WI38 (cell line): ENCODE measurements around the gene BBS9.

Source experiments
- H3K4me3 ChIP-seq: 2 replicates; pipeline ENCODE4 v1.5.1; 2011; ENCODE audit warnings: low read depth, mild to moderate bottlenecking, control low read depth, low read length
- TF ChIP-seq, protein P1 (sequence below): IDR thresholded peaks from 2 replicates; pipeline ENCODE4 v1.5.1; 2012; ENCODE audit warnings: low read depth, mild to moderate bottlenecking, control low read depth, low read length

Gene BBS9

DNA sequence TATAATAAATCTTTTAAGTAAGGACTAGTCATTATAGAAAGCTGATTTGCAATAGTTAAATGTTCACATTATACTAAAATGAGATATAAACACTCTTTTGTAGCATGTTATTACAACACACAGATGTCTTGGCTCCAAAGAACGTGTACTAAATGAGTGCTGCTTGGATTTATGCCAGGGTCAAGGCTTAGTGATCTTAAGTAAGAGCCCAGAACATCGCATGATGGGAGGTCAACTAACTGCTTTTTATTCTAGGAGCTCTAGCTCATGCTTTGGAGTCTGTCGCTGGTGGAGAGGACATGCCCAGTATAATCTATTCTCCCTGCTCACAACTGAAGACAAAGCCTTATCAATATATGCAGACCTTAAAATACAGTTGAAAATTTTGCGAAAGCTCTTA is 315.1 kb downstream of the BBS9 start:
- no peak overlapping the region for H3K4me3 ChIP-seq
- TF ChIP-seq, protein P1, sequence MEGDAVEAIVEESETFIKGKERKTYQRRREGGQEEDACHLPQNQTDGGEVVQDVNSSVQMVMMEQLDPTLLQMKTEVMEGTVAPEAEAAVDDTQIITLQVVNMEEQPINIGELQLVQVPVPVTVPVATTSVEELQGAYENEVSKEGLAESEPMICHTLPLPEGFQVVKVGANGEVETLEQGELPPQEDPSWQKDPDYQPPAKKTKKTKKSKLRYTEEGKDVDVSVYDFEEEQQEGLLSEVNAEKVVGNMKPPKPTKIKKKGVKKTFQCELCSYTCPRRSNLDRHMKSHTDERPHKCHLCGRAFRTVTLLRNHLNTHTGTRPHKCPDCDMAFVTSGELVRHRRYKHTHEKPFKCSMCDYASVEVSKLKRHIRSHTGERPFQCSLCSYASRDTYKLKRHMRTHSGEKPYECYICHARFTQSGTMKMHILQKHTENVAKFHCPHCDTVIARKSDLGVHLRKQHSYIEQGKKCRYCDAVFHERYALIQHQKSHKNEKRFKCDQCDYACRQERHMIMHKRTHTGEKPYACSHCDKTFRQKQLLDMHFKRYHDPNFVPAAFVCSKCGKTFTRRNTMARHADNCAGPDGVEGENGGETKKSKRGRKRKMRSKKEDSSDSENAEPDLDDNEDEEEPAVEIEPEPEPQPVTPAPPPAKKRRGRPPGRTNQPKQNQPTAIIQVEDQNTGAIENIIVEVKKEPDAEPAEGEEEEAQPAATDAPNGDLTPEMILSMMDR: no peak

DNA sequence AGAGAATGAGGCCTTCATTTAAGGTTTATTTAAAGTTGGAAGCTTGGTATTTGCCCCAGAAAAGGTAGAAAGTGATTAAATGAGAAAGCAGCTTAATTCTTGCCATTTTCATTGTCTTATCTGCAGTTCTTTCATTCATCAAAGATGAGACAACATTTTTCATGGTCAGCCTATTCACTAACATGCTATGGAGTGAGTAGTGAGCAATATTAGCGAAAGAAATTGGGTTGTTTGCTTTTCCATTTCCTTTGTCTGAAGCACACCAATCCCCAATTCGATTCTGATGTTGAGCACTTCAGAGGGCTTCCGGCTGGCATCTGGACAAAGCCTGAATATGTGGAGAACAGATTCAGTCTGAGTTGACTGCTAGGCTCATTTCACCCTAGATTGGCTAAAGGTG is 317.2 kb downstream of the BBS9 start:
- TF ChIP-seq, protein P1: no peak
- H3K4me3 ChIP-seq: no peak overlapping the region

DNA sequence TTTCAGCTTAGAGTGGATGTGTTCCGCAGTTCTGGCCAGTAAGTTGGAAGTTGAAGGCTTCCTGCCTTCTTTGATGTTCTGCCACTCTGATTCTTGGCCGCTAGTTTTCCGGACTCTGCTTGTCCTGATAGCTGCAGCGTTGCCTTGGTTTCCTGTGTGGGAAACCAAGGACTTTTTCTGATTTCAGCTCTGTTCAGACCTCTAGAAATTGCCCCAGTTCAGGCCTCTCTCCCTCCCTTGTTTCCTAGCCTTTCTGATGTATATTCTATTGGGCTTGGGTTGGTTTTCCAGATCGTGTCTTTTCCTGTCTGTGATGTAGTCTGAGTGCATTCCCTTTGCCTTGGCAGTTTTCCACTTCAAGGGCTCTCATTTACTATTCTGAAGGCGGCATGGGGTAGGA is 318.7 kb downstream of the BBS9 start:
- TF ChIP-seq, protein P1: no peak
- no peak overlapping the region for H3K4me3 ChIP-seq

DNA sequence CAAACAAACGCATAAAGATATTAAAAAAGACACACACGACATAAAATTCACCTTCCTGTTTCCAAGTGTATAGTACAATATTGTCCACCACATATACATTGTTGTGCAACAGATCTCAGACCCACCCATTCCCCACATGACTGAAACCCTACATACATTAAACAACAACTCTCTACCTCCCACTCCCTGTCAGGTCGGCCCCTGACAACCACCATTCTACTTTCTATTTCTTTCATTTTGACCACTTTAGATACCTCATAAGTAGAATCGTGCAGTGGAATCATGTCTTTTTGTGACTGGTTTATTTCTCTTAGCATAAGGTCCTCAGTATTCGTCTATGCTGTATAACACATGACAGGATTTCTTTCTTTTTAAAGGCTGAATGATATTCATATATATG is 320.5 kb downstream of the BBS9 start:
- TF ChIP-seq, protein P1: no peak

DNA sequence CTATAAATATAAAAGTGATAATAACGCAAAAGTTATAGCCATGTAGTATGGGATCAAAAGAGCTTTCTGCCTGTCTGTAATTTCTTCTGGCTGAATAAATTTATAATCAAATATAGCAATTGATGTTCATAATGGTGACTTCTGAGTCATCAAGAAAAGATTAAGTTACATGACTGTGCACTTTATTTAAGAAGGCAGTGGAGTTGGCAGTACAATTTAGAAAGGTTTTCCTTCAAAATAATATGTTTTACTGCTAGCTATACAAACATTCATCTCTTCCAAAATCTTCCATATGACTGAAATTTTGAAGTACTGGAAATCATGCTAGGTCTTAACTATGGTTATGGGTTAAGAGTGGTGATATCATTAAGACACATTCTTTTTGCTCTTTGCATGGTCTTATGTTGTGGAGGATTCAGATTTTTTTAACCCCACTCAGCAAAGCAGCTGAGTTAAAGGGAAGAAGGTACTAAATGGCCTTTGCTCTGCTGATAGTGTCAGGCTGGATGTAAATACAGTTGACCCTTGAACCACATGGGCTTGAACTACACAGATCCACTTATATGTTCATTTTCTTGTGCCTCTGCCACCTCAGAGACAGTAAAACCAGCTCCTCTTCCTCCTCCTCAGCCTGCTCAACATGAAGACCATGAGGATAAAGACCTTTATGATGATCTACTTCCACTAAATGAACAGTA is 323.6 kb downstream of the BBS9 start:
- no peak overlapping the region for H3K4me3 ChIP-seq
- TF ChIP-seq, protein P1: no peak

More for the DNA sequence above, 320.5 kb downstream of the BBS9 start:
- no peak overlapping the region for H3K4me3 ChIP-seq

DNA sequence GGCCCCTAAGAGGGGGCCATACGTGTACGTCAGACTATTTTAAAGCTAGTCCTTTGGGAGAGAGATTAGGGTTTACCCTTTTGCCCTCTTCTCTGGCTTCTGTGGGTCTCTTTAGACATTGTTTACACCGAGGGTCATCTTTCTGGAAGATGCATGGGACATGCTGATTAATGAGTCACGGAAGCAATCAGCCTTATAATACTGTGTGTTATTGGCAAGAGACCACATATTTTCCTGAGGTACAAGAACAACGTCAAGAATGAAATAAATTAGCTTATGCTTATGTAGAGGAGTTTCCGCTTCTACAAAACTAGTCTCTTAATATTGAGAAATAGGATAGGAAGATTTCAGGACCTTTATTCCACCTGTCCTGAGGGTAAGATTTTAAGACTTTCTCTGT is 327.7 kb downstream of the BBS9 start:
- TF ChIP-seq, protein P1: no peak
- no peak overlapping the region for H3K4me3 ChIP-seq

DNA sequence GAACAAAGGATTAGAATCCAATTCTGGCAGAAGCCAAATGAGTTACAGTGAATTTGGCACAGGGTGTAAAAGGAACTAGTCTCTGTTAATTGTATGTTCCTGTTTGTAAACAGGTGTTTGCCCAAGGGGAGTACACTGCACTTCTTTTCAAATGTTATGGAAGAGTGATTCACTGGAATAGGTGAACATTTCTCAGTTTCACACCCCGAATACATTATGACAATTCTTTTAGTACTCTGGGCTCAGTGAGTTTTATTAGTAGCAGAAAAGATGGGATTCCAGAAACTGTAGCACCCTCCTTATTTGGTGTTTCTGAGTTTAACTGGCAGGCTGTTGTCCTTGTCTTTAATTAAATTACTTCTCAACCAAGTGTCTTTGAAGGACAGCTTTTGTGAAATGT is 329.2 kb downstream of the BBS9 start:
- no peak overlapping the region for H3K4me3 ChIP-seq
- TF ChIP-seq, protein P1: no peak
